ENCODE measurements around the gene TMCC2. TPM values are rescaled to one million over a fixed set of nuclear protein-coding genes. Genes with fewer than 3 reads are reported as not detected.

Gene TMCC2
- total RNA-seq, 1 experiment from 2014 or later: 2.7 TPM

GRCh38 chr1:205317311-205317917 lies 89.7 kb downstream of the TMCC2 start:
- Histone ChIP-seq H3K79me2 (ENCODE audit: insufficient read depth, low read length) (peaks cover 75% of the 10 kb centered on the region), H3K9me3 (ENCODE audit: control insufficient read depth in 1 of 2, insufficient read depth in 1 of 2, low read depth in 1 of 2, low read length in 2 of 2) (no peaks in the 10 kb centered on the region), H2AFZ (ENCODE audit: low read depth, low read length, poor library complexity, severe bottlenecking) (no peak overlapping the region), H3K27me3 (ENCODE audit: insufficient read depth, low read length) (no peaks in the 10 kb centered on the region), H3K4me2 (ENCODE audit: low read length) (peak overlapping the region; percentile 46), H4K20me1 (ENCODE audit: insufficient read depth) (no peaks in the 10 kb centered on the region), H3K4me1 (ENCODE audit: control insufficient read depth in 1 of 2, insufficient read depth in 2 of 2, low read length in 2 of 2) (peaks cover 45 to 59% of the 10 kb centered on the region in 2 experiments), H3K36me3 (ENCODE audit: control insufficient read depth in 1 of 2, insufficient read depth in 2 of 2, low read length in 2 of 2) (no peaks in the 10 kb centered on the region), H3K4me3 (replicated peaks in 1 of 2; ENCODE audit: low read depth in 1 of 2, low read length in 2 of 2) (no peak overlapping the region), H3K9me2 (ENCODE audit: insufficient read depth) (no peaks in the 10 kb centered on the region), H3K9ac (ENCODE audit: low read length) (no peak overlapping the region), H3K27ac (ENCODE audit: low read depth, low read length) (peak overlapping the region; percentile 29; the same call in 1 of the 2 replicates)
- intact Hi-C loops (cut with micrococcal nuclease): no loop called here
- ChIA-PET CTCF (interaction anchor here (1.2 to 1.7 kb wide), 3 partner anchors 37 to 47 kb away, joined by 3 to 19 read pairs (median 10); no protein-coding TSS in a partner anchor), POLR2A (interaction anchor here (0.8 to 1.4 kb wide), 3 partner anchors 20 to 44 kb away, joined by 3 to 4 read pairs (median 3); no protein-coding TSS in a partner anchor), RAD21 (ENCODE audit: low non-redundant PET in 1 of 2, low total read pairs in 2 of 2, uncharacterized antibody in 2 of 2, unreplicated experiment in 2 of 2) (interaction anchor here (0.8 to 2.7 kb wide), 6 partner anchors 16 to 46 kb away, joined by 3 to 12 read pairs (median 6); no protein-coding TSS in a partner anchor)
- BruUV-seq (replicated peaks): no TSS peak
- DNase-seq (ENCODE audit: low read depth, low spot score) (no peak), ATAC-seq (peak; percentile 19)
- TF ChIP-seq POLR2A (IDR thresholded peaks at IDR 0.05; ENCODE audit: borderline replicate concordance, extremely low read depth, insufficient read depth, insufficient read length) (no peak), ATF3 (IDR thresholded peaks at IDR 0.05) (no peak), CTCF (IDR thresholded peaks at IDR 0.05 in 2 of 3, conservative IDR thresholded peaks at IDR 0.05 in 1 of 3; ENCODE audit: borderline replicate concordance in 1 of 3, insufficient read depth in 1 of 3, low read depth in 2 of 3, low read length in 2 of 3) (no peak), ZNF274 (IDR thresholded peaks at IDR 0.05; ENCODE audit: low read depth, low read length) (no peak), CEBPB (IDR thresholded peaks at IDR 0.05; ENCODE audit: low read depth) (no peak), ZFX (IDR thresholded peaks at IDR 0.05) (no peak), TCF7L2 (IDR thresholded peaks at IDR 0.05; ENCODE audit: borderline replicate concordance, extremely low read depth, insufficient read depth, insufficient read length) (peak; percentile 39), MAX (IDR thresholded peaks at IDR 0.05) (0 out of 2 replicates have a peak, but pooled peaks have one; percentile 38), REST (IDR thresholded peaks at IDR 0.05; ENCODE audit: low read depth) (no peak), FOSL1 (IDR thresholded peaks at IDR 0.05; ENCODE audit: low read depth) (no peak), POLR2AphosphoS5 (IDR thresholded peaks at IDR 0.05; ENCODE audit: low read depth, low read length) (peak; percentile 43; the same call in 1 of the 2 replicates), EZH2phosphoT487 (IDR thresholded peaks at IDR 0.05; ENCODE audit: borderline replicate concordance) (no peak), CBX3 (IDR thresholded peaks at IDR 0.05; ENCODE audit: low read depth) (peak; percentile 53; the same call in 1 of the 2 replicates), EGR1 (IDR thresholded peaks at IDR 0.05; ENCODE audit: low read depth) (no peak), SP1 (IDR thresholded peaks at IDR 0.05; ENCODE audit: low read depth) (no peak), JUND (IDR thresholded peaks at IDR 0.05) (no peak), SIN3A (IDR thresholded peaks at IDR 0.05; ENCODE audit: low read depth) (no peak), EZH2 (IDR thresholded peaks at IDR 0.05) (no peak), SRF (IDR thresholded peaks at IDR 0.05; ENCODE audit: low read depth) (no peak), ZBTB33 (IDR thresholded peaks at IDR 0.05; ENCODE audit: extremely low read depth, insufficient replicate concordance, low read length) (no peak)
